HG02973 (cell line): ENCODE measurements around the gene MYO9A.

ENCODE experiments used
- ATAC-seq: cut with Tn5 transposase; IDR thresholded peaks from one replicate; pipeline ENCODE4 v1.9.1; 2021; ENCODE audit warnings: moderate library complexity; ENCODE audit not compliant: unreplicated experiment

MYO9A gene

GRCh38 chr15:71811036-71811736 lies 306.8 kb downstream of the MYO9A start:
- no peak for ATAC-seq

GRCh38 chr15:71810256-71811035 lies 307.5 kb downstream of the MYO9A start, which contains the start of gene NR2E3:
Gene NR2E3, plus strand, starts transcription at chr15:71810554. Its CDS starts 190 bp downstream, at chr15:71810744.
- ATAC-seq = no peak

- ATAC-seq = no peak
Observed at GRCh38 chr15:71809346-71809745, 308.6 kb downstream of the MYO9A start.

- ATAC-seq = no peak
Observed at GRCh38 chr15:71808311-71809020, 309.5 kb downstream of the MYO9A start.

- ATAC-seq = no peak
Observed at GRCh38 chr15:71807691-71808091, 310.3 kb downstream of the MYO9A start.

- no peak for ATAC-seq
Observed at GRCh38 chr15:71807125-71807629, 310.8 kb downstream of the MYO9A start.

- ATAC-seq = no peak
Observed at GRCh38 chr15:71806452-71806931, 311.5 kb downstream of the MYO9A start.

- ATAC-seq = no peak
Observed at GRCh38 chr15:71804695-71805470, 313.1 kb downstream of the MYO9A start.

- no peak for ATAC-seq
Observed at GRCh38 chr15:71804226-71804625, 313.7 kb downstream of the MYO9A start.

- ATAC-seq = no peak
Observed at GRCh38 chr15:71802770-71803169, 315.2 kb downstream of the MYO9A start.

GRCh38 chr15:71801935-71802655 lies 315.9 kb downstream of the MYO9A start:
- no peak for ATAC-seq

GRCh38 chr15:71800835-71801745 lies 316.9 kb downstream of the MYO9A start:
- ATAC-seq = no peak

- ATAC-seq = no peak
Observed at GRCh38 chr15:71800190-71800589, 317.8 kb downstream of the MYO9A start.

- no peak for ATAC-seq
Observed at GRCh38 chr15:71798641-71799040, 319.3 kb downstream of the MYO9A start.

- ATAC-seq = no peak
Observed at GRCh38 chr15:71792521-71792920, 325.4 kb downstream of the MYO9A start.

- no peak for ATAC-seq
Observed at GRCh38 chr15:71791975-71792374, 326.0 kb downstream of the MYO9A start.

- no peak for ATAC-seq
Observed at GRCh38 chr15:71790081-71790480, 327.9 kb downstream of the MYO9A start.

- no peak for ATAC-seq
Observed at GRCh38 chr15:71789616-71790015, 328.3 kb downstream of the MYO9A start.
